H1 (cell line): Measurements from ENCODE around the gene COX6A1. TPM values are rescaled to one million over a fixed set of nuclear protein-coding genes. Genes with fewer than 3 reads are reported as not detected.
A peak's percentile ranks its signal among the peaks of the same experiment; 100 is the strongest.

Experiments
- ASH2L ChIP-seq: fragments of 200-600, 300-600 bp; sonication (generic); IDR thresholded peaks from one replicate; pipeline ENCODE4 v1.7.1; 2017; ENCODE audit warnings: low read length
- ATF2 ChIP-seq: IDR thresholded peaks from 2 replicates; pipeline ENCODE4 v1.6.1; 2012; ENCODE audit warnings: low read length, inconsistent platforms
- BRCA1 ChIP-seq: IDR thresholded peaks from 2 replicates; pipeline ENCODE4 v1.6.1; 2012; ENCODE audit warnings: low read depth, low read length, improper control_type of control experiment
- CBX5 ChIP-seq: fragments of 300-800, 300-1000 bp; sonication (generic); IDR thresholded peaks from 2 replicates; pipeline ENCODE4 v1.7.1; 2016; ENCODE audit warnings: antibody characterized with exemption, low read length, low read depth
- CHD2 ChIP-seq: IDR thresholded peaks from 2 replicates; pipeline ENCODE4 v1.6.1; 2012; ENCODE audit warnings: low read length, improper control_type of control experiment
- CREB1 ChIP-seq: IDR thresholded peaks from 2 replicates; pipeline ENCODE4 v1.6.1; 2012; ENCODE audit warnings: inconsistent platforms
- CTBP2 ChIP-seq: IDR thresholded peaks from 2 replicates; pipeline ENCODE4 v1.7.0; 2011; ENCODE audit warnings: borderline replicate concordance, mild to moderate bottlenecking, moderate library complexity, mixed read lengths, low read length; ENCODE audit not compliant: insufficient read depth, insufficient read length
- EP300 ChIP-seq, 2 experiments: IDR thresholded peaks; 1 replicate in 1 of 2; 2 replicates in 1 of 2; pipeline ENCODE4 v1.6.1; 2011 to 2012; ENCODE audit warnings: low read depth in 2 of 2, low read length in 2 of 2, mild to moderate bottlenecking in 2 of 2, borderline replicate concordance in 1 of 2, inconsistent platforms in 1 of 2, moderate library complexity in 1 of 2
- FOSL1 ChIP-seq: IDR thresholded peaks from 2 replicates; pipeline ENCODE4 v1.6.1; 2011; ENCODE audit warnings: mild to moderate bottlenecking, low read depth, low read length, moderate library complexity; ENCODE audit not compliant: insufficient read depth
- GTF2F1 ChIP-seq: IDR thresholded peaks from 2 replicates; pipeline ENCODE4 v1.6.1; 2012; ENCODE audit warnings: low read depth, low read length, improper control_type of control experiment, borderline replicate concordance
- JUND ChIP-seq: IDR thresholded peaks from 2 replicates; pipeline ENCODE4 v1.6.1; 2011; ENCODE audit warnings: mild to moderate bottlenecking, improper control_type of control experiment, low read length
- KDM1A ChIP-seq: fragments of 200-600, 300-600 bp; sonication (generic); IDR thresholded peaks from 2 replicates; pipeline ENCODE4 v1.7.1; 2016; ENCODE audit warnings: mild to moderate bottlenecking, low read length, borderline replicate concordance
- KDM5A ChIP-seq: fragments of 200-600 bp; IDR thresholded peaks from 2 replicates; pipeline ENCODE4 v1.7.1; 2012; ENCODE audit warnings: mild to moderate bottlenecking, low read length, inconsistent platforms, mixed read lengths
- PHF8 ChIP-seq: fragments of 200-600 bp; sonication (generic); conservative IDR thresholded peaks from 2 replicates; pipeline ENCODE4 v1.7.1; 2012; ENCODE audit warnings: low read depth, mild to moderate bottlenecking, inconsistent platforms, low read length, moderate library complexity
- POLR2A ChIP-seq, 2 experiments: IDR thresholded peaks; 1 replicate in 1 of 2; 2 replicates in 1 of 2; pipeline ENCODE4 v1.6.1; 2011; ENCODE audit warnings: low read depth in 2 of 2, low read length in 2 of 2, mild to moderate bottlenecking in 2 of 2; ENCODE audit errors: control extremely low read depth in 1 of 2
- POLR2AphosphoS5 ChIP-seq: IDR thresholded peaks from 2 replicates; pipeline ENCODE4 v1.6.1; 2011; ENCODE audit warnings: low read depth, low read length
- RFX5 ChIP-seq: IDR thresholded peaks from 2 replicates; pipeline ENCODE4 v1.6.1; 2011; ENCODE audit warnings: low read depth, low read length, improper control_type of control experiment, borderline replicate concordance
- SIN3A ChIP-seq, 2 experiments: IDR thresholded peaks in 1 of 2; conservative IDR thresholded peaks in 1 of 2; 2 replicates each; pipeline ENCODE4 v1.6.1; 2011 to 2012; ENCODE audit warnings: low read length in 2 of 2, improper control_type of control experiment in 1 of 2, low read depth in 1 of 2, mild to moderate bottlenecking in 1 of 2
- SIRT6 ChIP-seq: IDR thresholded peaks from one replicate; pipeline ENCODE4 v1.7.1; 2012; ENCODE audit warnings: low read length, inconsistent platforms
- SP2 ChIP-seq: IDR thresholded peaks from 2 replicates; pipeline ENCODE4 v1.6.1; 2012; ENCODE audit warnings: mild to moderate bottlenecking, low read length, inconsistent platforms
- TBP ChIP-seq: IDR thresholded peaks from 2 replicates; pipeline ENCODE4 v1.6.1; 2011; ENCODE audit warnings: low read depth, low read length, improper control_type of control experiment
- USF2 ChIP-seq: IDR thresholded peaks from 2 replicates; pipeline ENCODE4 v1.6.1; 2011; ENCODE audit warnings: low read length, improper control_type of control experiment
- polyA plus RNA-seq, 7 experiments: library from polyadenylated mRNA; depleted of rRNA in 3 of 7; stranded (reverse) in 5 of 7; unstranded in 2 of 7; fragments of >200 nt in 5 of 7; fragments of 200-250 nt in 2 of 7; gene quantifications; 1 replicate in 5 of 7; 2 replicates in 1 of 7; 4 replicates in 1 of 7; pipeline versions ENCODE4 v1.2.1 to v1.2.3, GENCODE V29; 2011 to 2013; ENCODE audit warnings: missing spikeins in 2 of 7, mixed read lengths in 2 of 7
- total RNA-seq: library from RNA; stranded (reverse); fragmentation: NEBNext Ultra II Directional; extraction: Animal tissue kit (Norgen Biotek cat#: 25700); gene quantifications from 2 replicates; pipeline ENCODE4 v1.2.1, GENCODE V29; 2021

COX6A1 gene
- total and polyA plus RNA-seq, 2 of the 8 experiments (the other 6 are each of a cell fraction or from before 2014, with no cell fraction given) = 437 to 2,792 TPM

GRCh38 chr12:120394483-120395367, 43.2 kb upstream of the COX6A1 start (continued):
- TF ChIP-seq USF2 (no peak), POLR2AphosphoS5 (no peak), RFX5 (no peak), JUND (no peak), FOSL1 (no peak), SP2 (no peak), KDM1A (peak; percentile 89), SIRT6 (no peak), BRCA1 (no peak), EP300 (IDR thresholded peaks at IDR 0.05; ENCODE audit: borderline replicate concordance in 1 of 2, low read depth in 2 of 2, low read length in 2 of 2) (peak in 1 of 2 experiments; percentile 40; a peak in 1 of 3 replicates), CTBP2 (peak; percentile 87), TBP (peak; percentile 69), GTF2F1 (no peak), CHD2 (no peak), ASH2L (peak; percentile 38), POLR2A (IDR thresholded peaks at IDR 0.05; ENCODE audit: control extremely low read depth in 1 of 2, low read depth in 2 of 2, low read length in 2 of 2) (peak in 1 of 2 experiments; percentile 54; a peak in 1 of 3 replicates), CREB1 (peak; percentile 41), KDM5A (no peak), CBX5 (no peak), SIN3A (conservative IDR thresholded peaks at IDR 0.05 in 1 of 2, IDR thresholded peaks at IDR 0.05 in 1 of 2; ENCODE audit: low read depth in 1 of 2, low read length in 2 of 2) (peak in 1 of 2 experiments; percentile 67; a peak in 2 of 4 replicates), ATF2 (no peak), PHF8 (no peak)
